Measurements from ENCODE around the gene ERI2. TPM values are rescaled to one million over a fixed set of nuclear protein-coding genes. Genes with fewer than 3 reads are reported as not detected.

Gene ERI2
- total RNA-seq, 4 donors from 2014 or later: 14.7 to 61.0 (median 21.6) TPM

- TF ChIP-seq CTCF (IDR thresholded peaks at IDR 0.05; ENCODE audit: low read depth): no peak
Observed at GRCh38 chr16:20781697-20782096, 24.6 kb downstream of the ERI2 start.

- no peak for TF ChIP-seq CTCF (IDR thresholded peaks at IDR 0.05; ENCODE audit: low read depth)
Observed at GRCh38 chr16:20774703-20775362, 31.4 kb downstream of the ERI2 start.

GRCh38 chr16:20773679-20774078 is 32.6 kb downstream of the ERI2 start:
- no peak for TF ChIP-seq CTCF (IDR thresholded peaks at IDR 0.05; ENCODE audit: low read depth)

- TF ChIP-seq CTCF (IDR thresholded peaks at IDR 0.05; ENCODE audit: low read depth): no peak
Observed at GRCh38 chr16:20768818-20769217, 37.5 kb downstream of the ERI2 start.

GRCh38 chr16:20768121-20768520 is 38.2 kb downstream of the ERI2 start:
- TF ChIP-seq CTCF (IDR thresholded peaks at IDR 0.05; ENCODE audit: low read depth): no peak

GRCh38 chr16:20767577-20767976 is 38.7 kb downstream of the ERI2 start:
- TF ChIP-seq CTCF (IDR thresholded peaks at IDR 0.05; ENCODE audit: low read depth): no peak

GRCh38 chr16:20766294-20766693 is 40.0 kb downstream of the ERI2 start:
- no peak for TF ChIP-seq CTCF (IDR thresholded peaks at IDR 0.05; ENCODE audit: low read depth)
